HepG2 (cell line): Measurements from ENCODE around the gene C17orf75.

Experiments used
- ATF4 ChIP-seq, 2 experiments: fragments of 450-650 bp in 1 of 2; sonication (generic) in 1 of 2; formaldehyde crosslinking; IDR thresholded peaks; 2 replicates each; pipeline versions ENCODE4 v1.5.0 to v1.8.0; 2020 to 2022; ENCODE audit warnings: mild to moderate bottlenecking in 1 of 2, missing genetic modification reagents in 1 of 2
- CTCF ChIP-seq: sonication (generic); formaldehyde crosslinking; IDR thresholded peaks from 2 replicates; pipeline ENCODE4 v1.5.0; 2020; ENCODE audit warnings: mild to moderate bottlenecking, missing genetic modification reagents, moderate library complexity
- KDM5A ChIP-seq: fragments of 200-600 bp; sonication (generic); IDR thresholded peaks from 2 replicates; pipeline ENCODE4 v1.7.0; 2018; ENCODE audit warnings: antibody characterized with exemption, mild to moderate bottlenecking, low read length, borderline replicate concordance
- REST ChIP-seq, 2 experiments: IDR thresholded peaks; 2 replicates each; pipeline ENCODE4 v1.6.1; 2011 to 2012; ENCODE audit warnings: low read length in 2 of 2, borderline replicate concordance in 1 of 2, low read depth in 1 of 2, mild to moderate bottlenecking in 1 of 2, moderate library complexity in 1 of 2
- SETDB1 ChIP-seq: sonication (generic); formaldehyde crosslinking; IDR thresholded peaks from 2 replicates; pipeline ENCODE4 v1.5.1; 2020; ENCODE audit warnings: missing genetic modification reagents, mild to moderate bottlenecking, borderline replicate concordance
- TF ChIP-seq, protein P1 (sequence below): IDR thresholded peaks from 2 replicates; pipeline ENCODE4 v1.6.1; 2012; ENCODE audit warnings: inconsistent platforms

- TF ChIP-seq CTCF (CRISPR knock-in tag), result no peak
- TF ChIP-seq, protein P1, sequence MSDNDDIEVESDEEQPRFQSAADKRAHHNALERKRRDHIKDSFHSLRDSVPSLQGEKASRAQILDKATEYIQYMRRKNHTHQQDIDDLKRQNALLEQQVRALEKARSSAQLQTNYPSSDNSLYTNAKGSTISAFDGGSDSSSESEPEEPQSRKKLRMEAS, result no peak
- no peak for TF ChIP-seq REST (IDR thresholded peaks at IDR 0.05; ENCODE audit: borderline replicate concordance in 1 of 2, low read depth in 1 of 2, low read length in 2 of 2)
- no peak for TF ChIP-seq KDM5A
- TF ChIP-seq ATF4 (CRISPR knock-in tag; IDR thresholded peaks at IDR 0.05), result no peak
- TF ChIP-seq SETDB1 (CRISPR knock-in tag), result no peak
Observed at GRCh38 chr17:32299580-32300164, 42.3 kb downstream of the C17orf75 start.
